ENCODE data around the gene HSPB6. TPM values are rescaled to one million over a fixed set of nuclear protein-coding genes. Genes with fewer than 3 reads are reported as not detected.
"Not testable (repeated sequence)": the region's sequence is repeated elsewhere in the genome, so short reads cannot be mapped to it uniquely, and the experiment has no call there.

The HSPB6 gene
- total RNA-seq, 4 donors from 2014 or later: 22.3 to 185 (median 43.9) TPM

DNA sequence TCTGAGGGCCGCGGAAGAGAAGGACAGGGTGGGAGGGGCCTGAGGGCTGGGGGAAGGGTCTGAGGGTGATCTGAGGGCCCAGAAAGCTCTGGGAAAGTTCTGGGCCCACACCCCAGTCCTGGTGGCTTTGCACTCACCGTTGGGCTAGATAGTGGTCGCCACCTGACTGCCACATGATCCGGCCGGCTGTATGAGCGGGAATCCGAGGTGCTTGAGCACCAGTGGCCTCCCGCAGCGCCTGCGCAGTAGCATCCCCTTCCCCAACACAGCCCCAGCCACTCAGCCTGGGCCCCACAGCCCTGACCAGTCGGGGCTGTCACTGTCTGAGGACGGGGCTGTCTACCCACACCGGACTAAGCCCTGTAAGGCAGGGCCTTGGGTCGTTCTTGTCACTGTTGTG, 40.8 kb upstream of the HSPB6 start:
- Histone ChIP-seq H3K9me3 (no peaks in the 10 kb centered on the region), H3K27ac (no peak overlapping the region), H3K36me3 (no peaks in the 10 kb centered on the region), H3K4me3 (no peak overlapping the region), H3K27me3 (peaks cover 36% of the 10 kb centered on the region), H3K4me1 (no peaks in the 10 kb centered on the region)
- no peak for DNase-seq
- intact Hi-C loops (cut with DNase I; ENCODE audit: low total_unique reads) (no loop called here), in situ Hi-C loops (cut with MboI; ENCODE audit: low pct_ligation_motif_present in 1 of 4, low pct_unique_long_range_greater_than_20kb in 1 of 4, low sequenced_read_pairs in 3 of 4) (no loop called here)
- 19% methylated on average over 14 of the region's 15 CpGs; no CpG with 5 or more reads in 1 of the 2 donors for WGBS, 2 donors (ENCODE audit: low coverage in 1 of 2)
- TF ChIP-seq POLR2AphosphoS5 (IDR thresholded peaks at IDR 0.05) (no peak), EP300 (IDR thresholded peaks at IDR 0.05; ENCODE audit: low read depth) (no peak), POLR2A (IDR thresholded peaks at IDR 0.05) (no peak)
- TF ChIP-seq, protein P1, sequence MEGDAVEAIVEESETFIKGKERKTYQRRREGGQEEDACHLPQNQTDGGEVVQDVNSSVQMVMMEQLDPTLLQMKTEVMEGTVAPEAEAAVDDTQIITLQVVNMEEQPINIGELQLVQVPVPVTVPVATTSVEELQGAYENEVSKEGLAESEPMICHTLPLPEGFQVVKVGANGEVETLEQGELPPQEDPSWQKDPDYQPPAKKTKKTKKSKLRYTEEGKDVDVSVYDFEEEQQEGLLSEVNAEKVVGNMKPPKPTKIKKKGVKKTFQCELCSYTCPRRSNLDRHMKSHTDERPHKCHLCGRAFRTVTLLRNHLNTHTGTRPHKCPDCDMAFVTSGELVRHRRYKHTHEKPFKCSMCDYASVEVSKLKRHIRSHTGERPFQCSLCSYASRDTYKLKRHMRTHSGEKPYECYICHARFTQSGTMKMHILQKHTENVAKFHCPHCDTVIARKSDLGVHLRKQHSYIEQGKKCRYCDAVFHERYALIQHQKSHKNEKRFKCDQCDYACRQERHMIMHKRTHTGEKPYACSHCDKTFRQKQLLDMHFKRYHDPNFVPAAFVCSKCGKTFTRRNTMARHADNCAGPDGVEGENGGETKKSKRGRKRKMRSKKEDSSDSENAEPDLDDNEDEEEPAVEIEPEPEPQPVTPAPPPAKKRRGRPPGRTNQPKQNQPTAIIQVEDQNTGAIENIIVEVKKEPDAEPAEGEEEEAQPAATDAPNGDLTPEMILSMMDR (IDR thresholded peaks at IDR 0.05): no peak

DNA sequence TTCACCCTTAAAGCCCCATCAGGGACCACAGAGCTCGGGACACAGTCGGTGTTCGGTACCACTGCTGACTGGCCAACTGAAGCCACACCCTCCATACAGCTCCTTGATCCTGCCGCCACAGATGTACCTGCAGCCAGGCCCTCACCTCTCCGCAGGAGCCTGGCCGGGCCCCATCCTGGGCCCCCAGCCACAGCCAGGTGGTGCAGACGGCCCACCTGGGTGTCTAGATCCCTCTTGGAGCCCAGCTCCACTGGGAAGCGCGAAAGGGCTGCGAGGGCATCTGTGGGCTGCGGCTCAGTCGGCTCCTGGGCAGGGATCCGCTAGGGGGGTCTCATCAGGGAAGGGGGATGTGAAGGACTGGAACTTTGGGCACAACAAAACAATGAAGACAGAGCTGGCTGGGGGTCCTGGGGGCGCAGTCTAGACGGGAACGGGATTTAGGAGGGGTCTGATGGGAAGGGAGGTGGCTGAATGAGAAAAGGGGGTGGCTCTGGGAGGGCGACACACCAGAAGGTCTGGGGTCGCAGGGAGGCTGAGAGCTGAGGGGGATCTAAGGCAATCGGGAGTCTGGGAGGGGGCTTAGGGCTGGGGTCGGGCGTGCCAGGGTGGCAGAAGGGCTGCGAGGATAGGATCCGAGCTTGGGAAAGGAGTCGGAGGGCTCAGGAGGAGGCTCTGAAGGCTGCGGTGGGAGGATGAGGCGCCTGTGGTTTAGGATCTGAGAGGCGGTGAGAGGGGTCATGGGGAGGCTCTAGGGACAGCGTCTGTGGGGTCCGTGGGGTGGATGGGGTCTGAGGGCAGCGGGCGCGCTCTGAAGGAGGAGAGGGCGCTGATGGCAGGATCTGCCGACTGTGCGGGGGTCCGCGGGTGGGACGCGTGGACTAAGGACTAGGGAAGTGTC, 40.1 kb upstream of the HSPB6 start:
- in situ Hi-C loops (cut with MboI; ENCODE audit: low pct_ligation_motif_present in 1 of 4, low pct_unique_long_range_greater_than_20kb in 1 of 4, low sequenced_read_pairs in 3 of 4) (no loop called here), intact Hi-C loops (cut with DNase I; ENCODE audit: low total_unique reads) (no loop called here)
- TF ChIP-seq POLR2AphosphoS5 (IDR thresholded peaks at IDR 0.05) (no peak), POLR2A (IDR thresholded peaks at IDR 0.05) (no peak), EP300 (IDR thresholded peaks at IDR 0.05; ENCODE audit: low read depth) (no peak)
- TF ChIP-seq, protein P1 (IDR thresholded peaks at IDR 0.05): no peak
- no peak overlapping the region for H3K4me3 ChIP-seq
- H3K36me3 ChIP-seq: no peaks in the 10 kb centered on the region
- WGBS, 2 donors (ENCODE audit: low coverage in 1 of 2): 29 to 41% methylated on average over 18 to 38 of the region's 39 CpGs
- peaks cover 36% of the 10 kb centered on the region for H3K27me3 ChIP-seq
- H3K4me1 ChIP-seq: no peaks in the 10 kb centered on the region
- DNase-seq: no peak
- no peak overlapping the region for H3K27ac ChIP-seq
- no peaks in the 10 kb centered on the region for H3K9me3 ChIP-seq

DNA sequence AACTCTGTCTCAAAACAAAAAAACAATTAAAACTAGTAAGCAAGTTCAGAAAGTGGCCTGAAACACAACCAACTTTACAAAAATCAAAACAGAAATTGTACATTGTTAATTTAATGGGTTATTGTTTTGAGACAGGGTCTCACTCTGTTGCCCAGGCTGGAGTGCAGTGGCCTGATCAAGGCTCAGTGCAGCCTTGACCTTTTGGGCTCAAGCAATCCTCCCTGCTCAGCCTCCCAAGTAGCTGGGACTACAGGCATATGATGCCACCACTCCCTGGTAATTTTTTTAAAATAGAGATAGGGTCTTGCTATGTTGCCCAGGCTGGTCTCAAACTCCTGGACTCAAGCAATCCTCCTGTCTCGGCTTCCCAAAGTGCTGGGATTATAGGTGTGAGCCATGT, 38.7 kb upstream of the HSPB6 start:
- H3K9me3 ChIP-seq; DNase-seq; H3K4me1 ChIP-seq; H3K27ac ChIP-seq; H3K4me3 ChIP-seq; H3K36me3 ChIP-seq; intact Hi-C loops (cut with DNase I; ENCODE audit: low total_unique reads); in situ Hi-C loops (cut with MboI; ENCODE audit: low pct_ligation_motif_present in 1 of 4, low pct_unique_long_range_greater_than_20kb in 1 of 4, low sequenced_read_pairs in 3 of 4): not testable (repeated sequence)
- WGBS, 2 donors (ENCODE audit: low coverage in 1 of 2): 86% methylated on average over 1 of the region's 1 CpG; no CpG with 5 or more reads in 1 of the 2 donors
- H3K27me3 ChIP-seq: peaks cover 36% of the 10 kb centered on the region

DNA sequence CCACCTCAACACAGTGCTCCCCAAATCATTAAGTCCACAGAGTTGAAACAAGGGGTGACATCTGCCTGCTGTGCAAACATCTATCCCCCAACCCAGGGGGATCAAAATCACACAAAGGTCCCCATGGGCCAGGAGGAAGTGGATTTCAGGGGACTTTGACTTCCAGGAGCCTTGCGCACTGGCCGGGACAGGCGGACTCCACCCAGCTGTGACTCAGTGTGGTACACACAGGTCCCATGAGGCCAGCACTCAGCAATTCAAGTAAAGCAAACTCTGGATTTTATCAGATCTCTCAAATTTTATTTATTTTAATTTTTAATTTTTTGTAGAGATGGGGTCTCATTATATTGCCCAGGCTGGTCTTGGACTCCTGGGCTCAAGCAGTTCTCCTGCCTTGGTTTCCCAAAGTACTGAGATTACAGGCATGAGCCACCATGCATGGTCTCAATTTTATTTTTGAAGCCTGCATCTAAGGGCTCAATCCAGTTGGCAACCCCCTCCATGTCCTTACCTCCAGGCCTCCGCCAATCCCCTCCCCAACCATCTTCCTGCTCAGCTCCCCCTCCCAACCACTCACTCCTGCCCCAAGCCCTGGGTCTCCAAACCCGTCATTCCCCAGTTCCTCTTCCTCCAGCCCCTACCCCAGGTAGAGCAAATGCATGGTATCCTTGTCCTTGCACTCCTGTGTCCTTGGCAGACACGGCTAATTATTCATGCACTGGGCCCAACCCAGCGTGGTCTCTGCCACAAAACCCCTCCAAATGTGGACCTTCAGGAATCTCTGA, 36.7 kb upstream of the HSPB6 start:
- H3K36me3 ChIP-seq: no peaks in the 10 kb centered on the region
- WGBS, 2 donors (ENCODE audit: low coverage in 1 of 2): 67 to 78% methylated on average over 4 to 7 of the region's 7 CpGs
- H3K4me3 ChIP-seq: no peak overlapping the region
- no peaks in the 10 kb centered on the region for H3K9me3 ChIP-seq
- TF ChIP-seq, protein P1 (IDR thresholded peaks at IDR 0.05): no peak
- TF ChIP-seq POLR2AphosphoS5 (IDR thresholded peaks at IDR 0.05) (no peak), POLR2A (IDR thresholded peaks at IDR 0.05) (no peak)
- intact Hi-C loops (cut with DNase I; ENCODE audit: low total_unique reads): no loop called here
- no peaks in the 10 kb centered on the region for H3K4me1 ChIP-seq
- in situ Hi-C loops (cut with MboI; ENCODE audit: low pct_ligation_motif_present in 1 of 4, low pct_unique_long_range_greater_than_20kb in 1 of 4, low sequenced_read_pairs in 3 of 4): no loop called here
- DNase-seq: no peak
- H3K27me3 ChIP-seq: peaks cover 28% of the 10 kb centered on the region
- H3K27ac ChIP-seq: no peak overlapping the region

All from transverse colon (tissue), 4 donors.